Measurements from ENCODE around the gene UBAC1.
"Not testable (repeated sequence)": the region's sequence is repeated elsewhere in the genome, so short reads cannot be mapped to it uniquely, and the experiment has no call there.

- not testable (repeated sequence) for TF ChIP-seq EZH2 (IDR thresholded peaks at IDR 0.05; ENCODE audit: borderline replicate concordance, low read depth, low read length, poor library complexity, severe bottlenecking); CTCF (conservative IDR thresholded peaks at IDR 0.05; ENCODE audit: low read depth, low read length)
These were observed 68.8 kb downstream of the UBAC1 start for GRCh38 chr9:135892327-135892726.
